ENCODE data around the gene LRRFIP1.
"Not testable (repeated sequence)": the region's sequence is repeated elsewhere in the genome, so short reads cannot be mapped to it uniquely, and the experiment has no call there.

LRRFIP1 gene

GRCh38 chr2:237591141-237591881 lies 36.1 kb upstream of the LRRFIP1 start:
- H3K27ac ChIP-seq (ENCODE audit: low read length) = no peak overlapping the region
- H3K36me3 ChIP-seq (ENCODE audit: insufficient read depth, low read depth, low read length) = no peaks in the 10 kb centered on the region
- H3K9ac ChIP-seq (ENCODE audit: low read depth, low read length) = no peak overlapping the region
- peak overlapping the region; percentile 60; the same call in 1 of the 2 replicates for H3K4me3 ChIP-seq (ENCODE audit: low read length)
- H3K9me3 ChIP-seq (ENCODE audit: insufficient read depth, low read depth, low read length) = no peaks in the 10 kb centered on the region
- H3K4me1 ChIP-seq (ENCODE audit: insufficient read depth, low read length) = peaks cover 36% of the 10 kb centered on the region; the same call in 1 of the 2 replicates
- H3K27me3 ChIP-seq (ENCODE audit: insufficient read depth, low read length) = no peaks in the 10 kb centered on the region

- Histone ChIP-seq H3K9ac (ENCODE audit: low read depth, low read length) (no peak overlapping the region), H3K4me1 (ENCODE audit: insufficient read depth, low read length) (peaks cover 36% of the 10 kb centered on the region; the same call in 1 of the 2 replicates), H3K27me3 (ENCODE audit: insufficient read depth, low read length) (no peaks in the 10 kb centered on the region), H3K4me3 (ENCODE audit: low read length) (no peak overlapping the region), H3K9me3 (ENCODE audit: insufficient read depth, low read depth, low read length) (no peaks in the 10 kb centered on the region), H3K27ac (ENCODE audit: low read length) (no peak overlapping the region), H3K36me3 (ENCODE audit: insufficient read depth, low read depth, low read length) (no peaks in the 10 kb centered on the region)
Measured at GRCh38 chr2:237592425-237592980, 34.9 kb upstream of the LRRFIP1 start.

GRCh38 chr2:237593036-237593435 lies 34.4 kb upstream of the LRRFIP1 start:
- Histone ChIP-seq H3K27me3 (ENCODE audit: insufficient read depth, low read length) (no peaks in the 10 kb centered on the region), H3K9ac (ENCODE audit: low read depth, low read length) (no peak overlapping the region), H3K4me1 (ENCODE audit: insufficient read depth, low read length) (peaks cover 36% of the 10 kb centered on the region; the same call in 1 of the 2 replicates), H3K36me3 (ENCODE audit: insufficient read depth, low read depth, low read length) (no peaks in the 10 kb centered on the region), H3K4me3 (ENCODE audit: low read length) (no peak overlapping the region), H3K9me3 (ENCODE audit: insufficient read depth, low read depth, low read length) (no peaks in the 10 kb centered on the region), H3K27ac (ENCODE audit: low read length) (no peak overlapping the region)

- Histone ChIP-seq H3K27ac (ENCODE audit: low read length) (no peak overlapping the region), H3K4me3 (ENCODE audit: low read length) (peak overlapping the region; percentile 37; the same call in 1 of the 2 replicates), H3K9me3 (ENCODE audit: insufficient read depth, low read depth, low read length) (no peaks in the 10 kb centered on the region), H3K4me1 (ENCODE audit: insufficient read depth, low read length) (peaks cover 36% of the 10 kb centered on the region; the same call in 1 of the 2 replicates), H3K9ac (ENCODE audit: low read depth, low read length) (no peak overlapping the region; the same call in 1 of the 2 replicates), H3K36me3 (ENCODE audit: insufficient read depth, low read depth, low read length) (no peaks in the 10 kb centered on the region), H3K27me3 (ENCODE audit: insufficient read depth, low read length) (no peaks in the 10 kb centered on the region)
Measured at GRCh38 chr2:237593596-237594320, 33.6 kb upstream of the LRRFIP1 start.

- Histone ChIP-seq H3K4me3 (ENCODE audit: low read length) (peak overlapping the region; percentile 37; the same call in 1 of the 2 replicates), H3K9ac (ENCODE audit: low read depth, low read length) (peak overlapping the region; percentile 5; the same call in 1 of the 2 replicates), H3K27me3 (ENCODE audit: insufficient read depth, low read length) (no peaks in the 10 kb centered on the region), H3K9me3 (ENCODE audit: insufficient read depth, low read depth, low read length) (no peaks in the 10 kb centered on the region), H3K36me3 (ENCODE audit: insufficient read depth, low read depth, low read length) (no peaks in the 10 kb centered on the region), H3K4me1 (ENCODE audit: insufficient read depth, low read length) (peaks cover 36% of the 10 kb centered on the region; the same call in 1 of the 2 replicates), H3K27ac (ENCODE audit: low read length) (no peak overlapping the region)
Measured at GRCh38 chr2:237594514-237594871, 32.9 kb upstream of the LRRFIP1 start.

- H3K27ac ChIP-seq (ENCODE audit: low read length); H3K9ac ChIP-seq (ENCODE audit: low read depth, low read length); H3K9me3 ChIP-seq (ENCODE audit: insufficient read depth, low read depth, low read length); H3K4me3 ChIP-seq (ENCODE audit: low read length); H3K27me3 ChIP-seq (ENCODE audit: insufficient read depth, low read length); H3K36me3 ChIP-seq (ENCODE audit: insufficient read depth, low read depth, low read length): not testable (repeated sequence)
- peaks cover 29% of the 10 kb centered on the region; the same call in 1 of the 2 replicates for H3K4me1 ChIP-seq (ENCODE audit: insufficient read depth, low read length)
Measured at GRCh38 chr2:237595829-237596519, 31.4 kb upstream of the LRRFIP1 start.

GRCh38 chr2:237596520-237597195 lies 30.7 kb upstream of the LRRFIP1 start:
- no peaks in the 10 kb centered on the region for H3K27me3 ChIP-seq (ENCODE audit: insufficient read depth, low read length)
- no peak overlapping the region for H3K27ac ChIP-seq (ENCODE audit: low read length)
- peaks cover 22% of the 10 kb centered on the region; the same call in 1 of the 2 replicates for H3K4me1 ChIP-seq (ENCODE audit: insufficient read depth, low read length)
- H3K4me3 ChIP-seq (ENCODE audit: low read length) = no peak overlapping the region
- H3K9ac ChIP-seq (ENCODE audit: low read depth, low read length) = no peak overlapping the region
- no peaks in the 10 kb centered on the region for H3K9me3 ChIP-seq (ENCODE audit: insufficient read depth, low read depth, low read length)
- H3K36me3 ChIP-seq (ENCODE audit: insufficient read depth, low read depth, low read length) = no peaks in the 10 kb centered on the region

GRCh38 chr2:237597196-237598145 lies 29.9 kb upstream of the LRRFIP1 start:
- Histone ChIP-seq H3K27ac (ENCODE audit: low read length) (no peak overlapping the region), H3K27me3 (ENCODE audit: insufficient read depth, low read length) (no peaks in the 10 kb centered on the region), H3K4me3 (ENCODE audit: low read length) (no peak overlapping the region)

GRCh38 chr2:237598468-237599208 lies 28.7 kb upstream of the LRRFIP1 start:
- Histone ChIP-seq H3K9me3 (ENCODE audit: insufficient read depth, low read depth, low read length) (no peaks in the 10 kb centered on the region), H3K27ac (ENCODE audit: low read length) (no peak overlapping the region), H3K27me3 (ENCODE audit: insufficient read depth, low read length) (no peaks in the 10 kb centered on the region), H3K36me3 (ENCODE audit: insufficient read depth, low read depth, low read length) (no peaks in the 10 kb centered on the region), H3K9ac (ENCODE audit: low read depth, low read length) (no peak overlapping the region), H3K4me1 (ENCODE audit: insufficient read depth, low read length) (peaks cover 23% of the 10 kb centered on the region; the same call in 1 of the 2 replicates), H3K4me3 (ENCODE audit: low read length) (no peak overlapping the region)

More at GRCh38 chr2:237597196-237598145, 29.9 kb upstream of the LRRFIP1 start:
- H3K36me3 ChIP-seq (ENCODE audit: insufficient read depth, low read depth, low read length) = no peaks in the 10 kb centered on the region
- no peaks in the 10 kb centered on the region for H3K9me3 ChIP-seq (ENCODE audit: insufficient read depth, low read depth, low read length)
- H3K4me1 ChIP-seq (ENCODE audit: insufficient read depth, low read length) = peaks cover 22% of the 10 kb centered on the region; the same call in 1 of the 2 replicates
- H3K9ac ChIP-seq (ENCODE audit: low read depth, low read length) = no peak overlapping the region

All from iPS-20b (cell line).